ENCODE measurements around the gene SIPA1L3. TPM values are rescaled to one million over a fixed set of nuclear protein-coding genes. Genes with fewer than 3 reads are reported as not detected.

The SIPA1L3 gene
- total and polyA plus RNA-seq, 2 experiments from 2014 or later = 13.7 to 23.3 TPM

GRCh38 chr19:38168637-38169036, 261.6 kb downstream of the SIPA1L3 start:
- Histone ChIP-seq H4K20me1 (ENCODE audit: insufficient read depth, poor library complexity, severe bottlenecking) (no peaks in the 10 kb centered on the region), H3K9me3 (ENCODE audit: low read depth) (no peaks in the 10 kb centered on the region), H3K27me3 (no peaks in the 10 kb centered on the region), H3K4me1 (ENCODE audit: insufficient read depth) (no peaks in the 10 kb centered on the region), H2AFZ (no peak overlapping the region), H3K4me3 (no peak overlapping the region), H3K79me2 (no peaks in the 10 kb centered on the region), H3K36me3 (replicated peaks; ENCODE audit: insufficient read depth, low read depth) (no peaks in the 10 kb centered on the region), H3K9me2 (replicated peaks; ENCODE audit: insufficient read depth) (no peaks in the 10 kb centered on the region), H3K27ac (no peak overlapping the region), H3K4me2 (no peak overlapping the region)
- DNase-seq (ENCODE audit: low spot score) = no peak
- WGBS (ENCODE audit: low lambda C conversion rate, missing lambda C conversion rate) = 86% methylated on average over 4 of the region's 4 CpGs
- TF ChIP-seq EZH2phosphoT487 (IDR thresholded peaks at IDR 0.05; ENCODE audit: low read depth, severe bottlenecking, unreplicated experiment) (no peak), EZH2 (IDR thresholded peaks at IDR 0.05; ENCODE audit: borderline replicate concordance) (no peak), CTCF (IDR thresholded peaks at IDR 0.05; ENCODE audit: poor library complexity) (no peak)

GRCh38 chr19:38170334-38170733, 263.3 kb downstream of the SIPA1L3 start:
- Histone ChIP-seq H3K4me1 (ENCODE audit: insufficient read depth) (no peaks in the 10 kb centered on the region), H4K20me1 (ENCODE audit: insufficient read depth, poor library complexity, severe bottlenecking) (no peaks in the 10 kb centered on the region), H3K9me2 (replicated peaks; ENCODE audit: insufficient read depth) (no peaks in the 10 kb centered on the region), H3K4me3 (no peak overlapping the region), H3K9me3 (ENCODE audit: low read depth) (no peaks in the 10 kb centered on the region), H3K36me3 (replicated peaks; ENCODE audit: insufficient read depth, low read depth) (no peaks in the 10 kb centered on the region), H3K27me3 (no peaks in the 10 kb centered on the region), H3K4me2 (no peak overlapping the region), H3K27ac (no peak overlapping the region), H2AFZ (no peak overlapping the region), H3K79me2 (no peaks in the 10 kb centered on the region)
- no peak for TF ChIP-seq CTCF (IDR thresholded peaks at IDR 0.05; ENCODE audit: poor library complexity)
- TF ChIP-seq EZH2 (IDR thresholded peaks at IDR 0.05; ENCODE audit: borderline replicate concordance) = no peak
- no peak for TF ChIP-seq EZH2phosphoT487 (IDR thresholded peaks at IDR 0.05; ENCODE audit: low read depth, severe bottlenecking, unreplicated experiment)
- 89% methylated on average over 12 of the region's 12 CpGs for WGBS (ENCODE audit: low lambda C conversion rate, missing lambda C conversion rate)
- DNase-seq (ENCODE audit: low spot score) = no peak

- Histone ChIP-seq H4K20me1 (ENCODE audit: insufficient read depth, poor library complexity, severe bottlenecking) (no peaks in the 10 kb centered on the region), H2AFZ (no peak overlapping the region), H3K9me2 (replicated peaks; ENCODE audit: insufficient read depth) (no peaks in the 10 kb centered on the region), H3K4me2 (no peak overlapping the region), H3K36me3 (replicated peaks; ENCODE audit: insufficient read depth, low read depth) (no peaks in the 10 kb centered on the region), H3K27me3 (no peaks in the 10 kb centered on the region), H3K4me3 (no peak overlapping the region), H3K79me2 (no peaks in the 10 kb centered on the region), H3K4me1 (ENCODE audit: insufficient read depth) (no peaks in the 10 kb centered on the region), H3K9me3 (ENCODE audit: low read depth) (no peaks in the 10 kb centered on the region), H3K27ac (no peak overlapping the region)
- no peak for TF ChIP-seq CTCF (IDR thresholded peaks at IDR 0.05; ENCODE audit: poor library complexity)
- no peak for TF ChIP-seq EZH2 (IDR thresholded peaks at IDR 0.05; ENCODE audit: borderline replicate concordance)
- 97% methylated on average over 8 of the region's 8 CpGs for WGBS (ENCODE audit: low lambda C conversion rate, missing lambda C conversion rate)
- DNase-seq (ENCODE audit: low spot score) = no peak
These were observed 265.0 kb downstream of the SIPA1L3 start for GRCh38 chr19:38172001-38172400.
